ENCODE data around the gene FAM131A.
A peak's percentile ranks its signal among the peaks of the same experiment; 100 is the strongest.

Gene FAM131A

DNA sequence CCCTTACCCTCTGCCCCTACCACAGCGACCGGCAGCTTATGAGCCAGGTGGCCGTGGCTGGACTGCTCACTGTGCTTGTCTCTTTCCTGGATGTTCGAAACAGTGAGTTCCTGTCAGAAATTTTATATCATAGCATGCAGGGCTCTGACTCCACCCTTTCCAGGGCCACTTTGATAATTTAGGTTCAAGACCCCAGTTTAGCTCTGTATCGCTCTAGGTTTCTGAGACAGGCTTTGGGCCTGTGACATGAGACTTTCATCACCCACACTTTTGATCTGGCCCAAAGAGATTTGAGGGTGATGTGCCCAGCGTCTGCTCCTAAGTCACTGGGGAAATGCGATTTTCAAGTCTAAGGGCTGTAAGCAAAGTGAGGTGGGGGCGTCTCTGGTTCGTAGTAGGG lies 29.5 kb upstream of the FAM131A start:
- no peak overlapping the region for H3K4me3 ChIP-seq (ENCODE audit: control insufficient read depth, low read depth, low read length)
- no peak for DNase-seq (ENCODE audit: low read depth)
- TF ChIP-seq, protein P1, sequence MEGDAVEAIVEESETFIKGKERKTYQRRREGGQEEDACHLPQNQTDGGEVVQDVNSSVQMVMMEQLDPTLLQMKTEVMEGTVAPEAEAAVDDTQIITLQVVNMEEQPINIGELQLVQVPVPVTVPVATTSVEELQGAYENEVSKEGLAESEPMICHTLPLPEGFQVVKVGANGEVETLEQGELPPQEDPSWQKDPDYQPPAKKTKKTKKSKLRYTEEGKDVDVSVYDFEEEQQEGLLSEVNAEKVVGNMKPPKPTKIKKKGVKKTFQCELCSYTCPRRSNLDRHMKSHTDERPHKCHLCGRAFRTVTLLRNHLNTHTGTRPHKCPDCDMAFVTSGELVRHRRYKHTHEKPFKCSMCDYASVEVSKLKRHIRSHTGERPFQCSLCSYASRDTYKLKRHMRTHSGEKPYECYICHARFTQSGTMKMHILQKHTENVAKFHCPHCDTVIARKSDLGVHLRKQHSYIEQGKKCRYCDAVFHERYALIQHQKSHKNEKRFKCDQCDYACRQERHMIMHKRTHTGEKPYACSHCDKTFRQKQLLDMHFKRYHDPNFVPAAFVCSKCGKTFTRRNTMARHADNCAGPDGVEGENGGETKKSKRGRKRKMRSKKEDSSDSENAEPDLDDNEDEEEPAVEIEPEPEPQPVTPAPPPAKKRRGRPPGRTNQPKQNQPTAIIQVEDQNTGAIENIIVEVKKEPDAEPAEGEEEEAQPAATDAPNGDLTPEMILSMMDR (conservative IDR thresholded peaks at IDR 0.05; ENCODE audit: control insufficient read depth, insufficient read depth, low read depth, low read length): no peak

DNA sequence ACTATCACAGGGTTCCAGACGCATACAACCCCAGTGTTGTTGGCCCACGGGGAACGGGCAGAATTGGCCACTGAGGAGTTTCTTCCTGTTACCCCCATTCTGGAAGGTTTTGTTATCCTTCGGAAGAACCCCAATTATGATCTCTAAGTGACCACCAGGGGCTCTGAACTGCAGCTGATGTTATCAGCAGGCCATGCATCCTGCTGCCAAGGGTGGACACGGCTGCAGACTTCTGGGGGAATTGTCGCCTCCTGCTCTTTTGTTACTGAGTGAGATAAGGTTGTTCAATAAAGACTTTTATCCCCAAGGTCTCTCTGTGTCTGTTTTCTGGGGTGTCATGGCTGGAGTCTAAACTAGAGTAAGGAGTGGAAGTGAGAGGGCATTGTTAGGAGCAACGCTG lies 28.7 kb upstream of the FAM131A start:
- TF ChIP-seq, protein P1 (conservative IDR thresholded peaks at IDR 0.05; ENCODE audit: control insufficient read depth, insufficient read depth, low read depth, low read length): no peak
- DNase-seq (ENCODE audit: low read depth): no peak
- no peak overlapping the region for H3K4me3 ChIP-seq (ENCODE audit: control insufficient read depth, low read depth, low read length)

DNA sequence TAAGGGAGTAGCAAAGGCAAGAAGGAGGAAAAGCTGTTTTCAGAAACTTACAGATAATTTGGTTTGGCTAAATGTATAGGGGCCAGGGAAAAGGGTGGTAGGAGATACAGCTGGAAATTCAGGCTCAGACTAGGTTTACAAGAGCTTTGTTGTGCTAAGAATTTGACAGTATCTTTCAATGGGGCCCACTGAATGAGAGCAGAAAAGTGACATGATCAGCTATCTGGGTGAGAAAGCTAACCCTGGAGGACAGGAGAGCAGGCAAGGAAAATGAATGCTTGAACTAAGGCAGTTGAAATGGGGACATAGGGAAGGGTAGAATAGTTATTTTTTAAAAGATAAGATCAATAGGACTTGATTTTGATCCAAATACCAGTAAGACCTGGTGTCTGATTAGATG lies 25.8 kb upstream of the FAM131A start:
- TF ChIP-seq, protein P1 (conservative IDR thresholded peaks at IDR 0.05; ENCODE audit: control insufficient read depth, insufficient read depth, low read depth, low read length): no peak
- DNase-seq (ENCODE audit: low read depth): no peak
- no peak overlapping the region for H3K4me3 ChIP-seq (ENCODE audit: control insufficient read depth, low read depth, low read length)

DNA sequence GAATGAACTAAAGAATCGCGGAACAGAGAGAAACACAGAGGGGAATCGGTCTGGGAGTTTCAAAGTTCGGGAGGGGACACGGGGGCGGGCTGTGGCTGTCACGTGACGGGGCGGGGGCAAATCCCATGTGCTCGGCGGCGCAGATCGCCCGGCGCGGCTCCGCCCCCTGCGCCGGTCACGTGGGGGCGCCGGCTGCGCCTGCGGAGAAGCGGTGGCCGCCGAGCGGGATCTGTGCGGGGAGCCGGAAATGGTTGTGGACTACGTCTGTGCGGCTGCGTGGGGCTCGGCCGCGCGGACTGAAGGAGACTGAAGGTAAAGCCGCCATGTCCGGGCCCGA lies 23.1 kb upstream of the FAM131A start, which contains the start of gene EIF4G1:
EIF4G1 (plus strand) TSS at position 244 of the 337 bp plus-strand sequence. CDS start 1,191 bp downstream, outside the sequence.
- peak within 1 kb of the TSS; percentile 91 for H3K4me3 ChIP-seq (ENCODE audit: control insufficient read depth, low read depth, low read length)
- TF ChIP-seq, protein P1 (conservative IDR thresholded peaks at IDR 0.05; ENCODE audit: control insufficient read depth, insufficient read depth, low read depth, low read length): no peak
- peak; percentile 92 for DNase-seq (ENCODE audit: low read depth)

DNA sequence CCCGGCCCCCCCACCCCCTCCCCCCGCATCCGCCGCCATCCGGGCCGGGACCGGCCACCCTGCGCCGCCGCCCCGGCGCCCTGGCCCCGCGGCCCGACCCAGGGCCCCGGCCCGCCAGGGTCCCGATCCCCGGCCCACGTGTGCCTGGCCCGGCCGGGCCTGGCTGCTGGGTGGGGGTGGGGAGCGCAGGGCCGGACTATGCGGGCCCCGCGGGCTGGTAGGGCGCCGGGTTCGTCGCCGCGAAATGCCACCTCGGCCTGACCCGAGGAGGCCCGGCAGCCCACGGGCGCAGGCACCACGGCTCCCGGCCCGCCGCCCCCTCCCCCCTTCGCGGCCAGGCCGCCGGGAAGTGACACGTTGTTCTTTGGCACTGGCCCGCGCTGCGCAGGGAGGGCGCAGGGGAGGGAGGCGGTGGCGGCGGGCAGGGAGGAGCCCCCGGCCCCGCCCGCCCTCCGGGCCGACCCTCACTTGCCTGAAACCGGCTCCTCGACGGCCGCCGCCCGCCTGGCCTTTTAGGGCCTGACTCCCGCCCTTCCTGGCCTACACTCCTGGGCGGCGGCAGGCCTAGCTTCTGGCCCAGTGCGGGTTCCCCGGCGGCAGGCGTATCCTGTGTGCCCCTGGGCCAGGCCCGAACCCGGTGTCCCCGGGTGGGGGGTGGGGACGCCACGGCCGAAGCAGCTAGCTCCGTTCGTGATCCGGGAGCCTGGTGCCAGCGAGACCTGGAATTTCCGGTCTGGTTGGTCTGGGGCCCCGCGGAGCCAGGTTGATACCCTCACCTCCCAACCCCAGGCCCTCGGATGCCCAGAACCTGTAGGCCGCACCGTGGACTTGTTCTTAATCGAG lies 22.5 kb upstream of the FAM131A start:
- TF ChIP-seq, protein P1 (conservative IDR thresholded peaks at IDR 0.05; ENCODE audit: control insufficient read depth, insufficient read depth, low read depth, low read length): no peak
- peak; percentile 75 for DNase-seq (ENCODE audit: low read depth)
- H3K4me3 ChIP-seq (ENCODE audit: control insufficient read depth, low read depth, low read length): peak overlapping the region; percentile 91

DNA sequence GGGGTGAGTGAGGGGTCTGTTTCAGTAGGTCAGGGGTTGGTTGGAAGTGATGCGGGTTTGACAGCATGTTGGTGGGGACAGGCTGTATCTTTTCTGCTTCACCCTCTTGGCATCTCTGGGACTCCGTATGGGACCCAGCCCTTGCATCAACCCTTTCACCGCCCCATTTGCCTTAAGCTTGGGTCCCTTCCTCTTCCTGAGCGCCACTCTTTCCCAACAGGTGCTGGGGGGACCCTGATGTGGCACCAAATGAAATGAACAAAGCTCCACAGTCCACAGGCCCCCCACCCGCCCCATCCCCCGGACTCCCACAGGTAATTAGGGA lies 21.9 kb upstream of the FAM131A start:
- TF ChIP-seq, protein P1 (conservative IDR thresholded peaks at IDR 0.05; ENCODE audit: control insufficient read depth, insufficient read depth, low read depth, low read length): no peak
- no peak for DNase-seq (ENCODE audit: low read depth)
- H3K4me3 ChIP-seq (ENCODE audit: control insufficient read depth, low read depth, low read length): peak overlapping the region; percentile 91
